ENCODE data around the gene UTP25.
"Not testable (repeated sequence)": the region's sequence is repeated elsewhere in the genome, so short reads cannot be mapped to it uniquely, and the experiment has no call there.

Gene UTP25, protein sequence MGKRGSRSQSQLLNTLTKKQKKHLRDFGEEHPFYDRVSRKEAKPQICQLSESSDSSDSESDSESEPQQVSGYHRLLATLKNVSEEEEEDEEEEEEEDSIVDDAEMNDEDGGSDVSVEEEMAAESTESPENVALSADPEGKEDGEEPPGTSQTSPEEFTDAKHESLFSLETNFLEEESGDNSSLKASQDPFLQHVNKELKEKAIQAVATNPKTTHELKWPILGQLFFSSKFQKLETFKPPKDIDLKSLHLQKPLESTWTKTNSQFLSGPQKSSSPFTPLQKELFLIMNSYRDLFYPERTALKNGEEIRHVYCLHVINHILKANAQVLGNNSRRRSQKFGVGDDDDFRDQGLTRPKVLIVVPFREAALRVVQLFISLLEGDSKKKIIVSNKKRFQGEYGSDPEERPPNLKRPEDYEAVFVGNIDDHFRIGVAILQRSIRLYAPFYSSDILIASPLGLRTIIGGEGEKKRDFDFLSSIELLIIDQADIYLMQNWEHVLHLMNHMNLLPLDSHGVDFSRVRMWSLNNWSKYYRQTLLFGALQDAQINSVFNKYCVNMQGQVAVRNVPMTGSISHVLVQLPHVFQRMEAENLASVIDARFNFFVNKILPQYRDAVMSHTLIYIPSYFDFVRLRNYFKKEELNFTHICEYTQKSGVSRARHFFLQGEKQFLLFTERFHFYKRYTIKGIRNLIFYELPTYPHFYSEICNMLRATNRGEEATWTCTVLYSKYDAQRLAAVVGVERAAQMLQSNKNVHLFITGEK

DNA sequence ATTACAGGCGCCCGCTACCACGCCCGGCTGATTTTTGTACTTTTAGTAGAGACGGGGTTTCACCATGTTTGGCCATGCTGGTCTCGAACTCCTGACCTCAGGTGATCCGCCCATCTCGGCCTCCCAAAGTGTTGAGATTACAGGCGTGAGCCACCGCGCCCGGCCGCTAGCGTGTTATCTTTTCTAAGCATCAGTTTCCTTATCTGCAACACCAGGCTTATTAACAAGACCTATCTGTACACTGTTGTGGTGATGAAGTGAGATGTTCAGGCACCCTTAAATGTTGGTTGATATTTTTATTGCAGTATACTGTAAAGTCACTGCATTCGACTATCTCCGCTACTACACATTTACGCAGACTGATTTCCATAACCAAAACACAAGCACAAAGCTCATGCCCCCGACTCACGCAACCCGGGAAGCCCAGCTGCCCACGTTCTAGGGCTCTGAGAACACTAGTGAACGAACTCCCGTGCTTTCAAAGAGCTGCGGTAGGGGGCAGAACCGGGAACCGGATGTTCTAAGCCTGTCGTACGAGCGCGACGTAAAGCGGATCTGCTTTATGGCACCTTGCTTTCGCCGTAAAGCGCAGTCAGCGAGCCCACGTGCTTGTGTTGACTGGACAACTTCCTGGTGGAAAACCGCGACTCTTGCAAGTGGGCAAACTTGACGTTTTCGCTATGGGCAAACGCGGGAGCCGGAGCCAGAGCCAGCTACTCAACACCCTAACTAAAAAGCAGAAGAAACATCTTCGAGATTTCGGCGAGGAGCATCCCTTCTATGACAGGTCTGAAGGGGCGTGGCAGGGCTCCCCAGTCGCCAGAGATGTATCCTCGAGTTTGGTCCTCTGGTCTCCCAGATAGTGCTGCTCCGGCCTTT lies at the start of gene UTP25:
TSS of gene UTP25 (plus strand) at position 589 of the 879 bp plus-strand sequence. CDS start at position 681, 92 bp downstream.
- peak; percentile 98 for DNase-seq

DNA sequence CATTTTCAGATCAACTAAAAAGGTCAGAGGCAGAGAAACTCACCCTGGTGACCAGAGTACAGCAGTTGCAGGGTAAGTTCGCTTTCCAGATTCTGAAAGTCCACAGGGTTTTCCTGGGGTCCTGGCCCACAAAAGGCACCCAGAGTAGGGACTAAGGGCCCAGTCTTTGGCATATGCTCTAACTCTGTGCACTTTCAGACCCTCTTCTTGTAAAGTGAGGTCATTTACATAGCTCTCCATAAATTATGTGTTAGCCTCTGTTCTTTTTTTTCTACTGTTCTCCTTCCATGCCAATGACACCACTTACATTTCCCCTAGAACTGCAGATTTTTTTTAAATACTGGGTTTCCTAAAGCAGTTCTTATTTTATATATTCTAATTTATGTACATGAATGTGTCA lies 49.7 kb upstream of the UTP25 start:
- DNase-seq, result no peak

DNA sequence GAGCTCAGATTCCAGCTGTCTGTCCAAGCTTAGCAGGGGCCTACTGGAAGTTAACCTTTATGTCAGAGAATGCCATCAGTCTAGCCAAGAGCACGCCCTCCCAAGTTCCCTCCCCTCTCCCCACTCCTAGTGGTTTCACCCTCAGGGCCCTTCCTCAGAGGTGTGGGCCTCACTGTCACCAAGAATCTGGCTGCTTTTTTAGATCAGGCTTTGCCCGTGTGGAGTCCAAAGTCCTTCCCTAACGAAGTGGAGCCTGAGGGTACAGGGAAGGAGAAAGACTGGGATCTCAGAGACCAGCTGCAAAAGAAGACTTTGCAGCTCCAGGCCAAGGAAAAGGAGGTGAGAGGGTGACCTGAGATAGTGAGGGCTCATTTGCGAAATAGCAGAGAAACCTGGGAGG lies 47.5 kb upstream of the UTP25 start:
- no peak for DNase-seq

DNA sequence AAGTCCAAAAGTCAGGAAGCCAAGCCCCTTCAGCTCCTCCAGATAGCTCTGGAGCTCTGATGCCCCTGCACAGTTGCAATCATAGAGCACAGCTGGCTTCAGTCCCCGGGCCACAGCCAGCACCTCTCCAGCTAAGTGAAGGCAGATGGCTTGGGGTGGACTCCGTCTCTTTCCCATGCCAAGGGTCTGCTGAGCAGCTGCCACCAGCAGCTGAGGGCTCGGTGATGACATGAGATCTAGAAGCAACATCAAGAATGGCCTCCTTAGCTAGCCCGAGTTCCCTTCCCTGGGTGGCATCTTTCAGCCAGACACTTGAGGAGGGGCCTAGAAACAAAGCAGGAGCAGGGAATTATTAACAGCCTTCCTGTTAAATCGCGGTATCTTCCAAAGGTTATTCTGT lies 44.4 kb upstream of the UTP25 start:
- no peak for DNase-seq

DNA sequence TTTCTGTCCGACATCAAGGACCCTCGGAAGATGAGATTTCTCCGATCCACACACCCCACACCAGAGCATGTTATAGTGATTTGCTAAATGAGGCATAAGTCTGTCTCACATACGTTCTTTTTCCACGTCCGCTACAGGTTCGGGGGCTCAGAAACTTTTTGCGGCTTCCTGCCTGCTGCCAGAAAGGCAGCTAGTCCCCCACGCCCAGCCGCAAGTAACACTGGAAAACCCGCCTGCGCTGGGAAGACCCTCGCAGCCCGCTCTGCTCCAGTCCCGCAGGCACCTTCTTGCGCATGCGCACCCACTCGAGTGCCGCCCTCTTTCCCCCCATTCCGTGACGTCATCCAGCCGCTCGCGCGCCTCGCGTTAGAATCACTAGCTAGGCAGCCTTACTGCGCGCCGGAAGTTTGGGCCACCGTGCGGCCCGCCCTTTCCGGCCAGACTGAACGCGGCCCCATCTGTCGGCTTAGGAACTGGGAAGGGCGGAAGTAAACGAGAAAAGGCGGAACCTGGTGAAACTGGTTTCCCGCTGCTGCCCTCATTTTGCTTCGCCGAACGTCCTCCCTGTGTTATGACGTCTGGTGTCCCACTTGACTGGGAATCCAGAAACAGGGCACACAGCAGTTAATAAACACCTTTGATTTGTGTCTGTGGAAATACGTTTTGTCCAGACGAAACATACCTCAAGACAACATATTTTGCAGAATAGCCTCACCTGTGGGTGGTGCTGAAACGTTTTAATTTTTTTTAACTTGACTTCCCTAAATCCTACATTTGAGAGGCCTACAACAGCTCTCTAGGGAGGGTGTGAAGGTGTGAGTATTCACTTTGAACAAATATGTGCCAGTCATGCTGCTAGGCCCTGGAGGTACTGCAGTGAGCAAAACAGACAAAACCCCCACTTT lies 43.3 kb upstream of the UTP25 start, which contains the start of gene C1orf74:
TSS of gene C1orf74 (minus strand) at position 295 of the 905 bp plus-strand sequence. CDS start 925 bp downstream, outside the sequence.
- DNase-seq, result peak; percentile 99

DNA sequence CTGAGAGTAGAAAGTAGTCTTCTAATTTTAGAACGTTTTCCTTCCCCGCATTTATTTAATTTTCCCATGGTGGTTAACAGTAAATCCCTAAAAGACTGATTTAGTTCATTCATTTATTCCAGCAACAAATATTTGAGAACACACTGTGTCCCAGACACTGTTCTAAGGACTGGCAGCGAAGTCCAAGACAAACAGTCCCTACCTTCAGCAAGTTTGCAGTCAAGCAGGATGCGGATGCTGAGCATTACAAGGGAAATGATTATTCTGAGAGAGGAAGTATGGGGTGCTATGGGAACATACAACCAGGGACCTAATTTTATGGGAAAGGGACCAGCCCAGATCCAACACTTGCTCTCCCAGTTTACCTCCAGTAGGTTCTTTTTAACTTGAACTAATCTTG lies 42.2 kb upstream of the UTP25 start:
- no peak for DNase-seq

DNA sequence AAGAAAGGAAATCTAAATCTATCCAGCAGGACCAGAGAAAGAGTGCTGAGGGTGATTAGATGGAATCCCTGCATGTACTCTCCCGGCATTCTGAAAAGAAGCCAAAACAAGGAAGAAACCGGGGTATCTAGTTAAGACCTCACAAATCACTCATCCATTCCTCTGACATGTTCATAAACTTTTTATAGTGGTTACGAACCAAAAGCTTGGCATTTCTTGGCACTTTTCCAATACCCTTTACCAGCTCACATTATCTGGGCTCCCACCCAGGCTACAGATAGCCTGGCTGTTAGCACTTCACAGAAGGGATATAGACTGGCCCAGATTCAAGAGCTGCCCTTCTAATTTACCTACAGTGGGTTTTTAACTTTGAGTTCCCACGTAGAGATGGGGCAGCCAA lies 41.6 kb upstream of the UTP25 start:
- DNase-seq, result peak; percentile 90

DNA sequence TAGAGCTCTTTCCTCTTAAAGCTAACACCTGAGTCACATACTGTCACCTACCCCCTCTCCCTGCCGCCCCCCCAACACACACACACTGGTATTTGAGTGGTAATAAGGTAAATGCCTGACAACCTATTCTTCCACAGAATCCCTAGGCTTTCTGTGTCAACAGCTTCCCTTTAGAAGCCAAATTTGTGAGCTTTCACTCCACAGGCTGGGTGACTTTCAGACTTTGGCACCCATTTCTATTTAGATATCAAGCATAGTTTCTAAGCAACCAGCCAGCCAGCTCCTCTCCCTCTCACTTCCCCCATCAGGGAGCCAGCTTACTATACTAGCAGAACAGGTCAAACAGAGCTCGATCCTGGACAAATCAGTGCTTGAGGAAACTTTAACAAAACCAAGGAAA lies 40.2 kb upstream of the UTP25 start:
- DNase-seq, result no peak

DNA sequence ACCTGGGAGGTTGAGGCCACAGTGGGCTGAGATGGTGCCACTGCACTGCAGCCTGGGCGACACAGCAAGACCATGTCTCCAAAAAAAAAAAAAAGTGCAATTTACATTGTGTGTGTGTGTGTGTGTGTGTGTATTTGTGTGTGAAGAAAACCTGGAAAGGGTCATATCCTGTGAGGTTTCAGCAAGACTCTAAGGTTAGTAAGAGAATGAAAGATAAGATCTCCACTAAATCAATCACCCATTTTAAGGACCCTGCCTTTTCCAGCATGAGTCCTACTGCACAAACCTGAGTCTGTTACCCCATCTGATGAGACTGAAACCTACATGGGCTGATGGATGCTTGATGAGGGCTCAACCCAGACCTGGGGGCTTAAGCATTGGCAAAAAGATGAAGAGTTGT lies 38.5 kb upstream of the UTP25 start:
- no peak for DNase-seq

DNA sequence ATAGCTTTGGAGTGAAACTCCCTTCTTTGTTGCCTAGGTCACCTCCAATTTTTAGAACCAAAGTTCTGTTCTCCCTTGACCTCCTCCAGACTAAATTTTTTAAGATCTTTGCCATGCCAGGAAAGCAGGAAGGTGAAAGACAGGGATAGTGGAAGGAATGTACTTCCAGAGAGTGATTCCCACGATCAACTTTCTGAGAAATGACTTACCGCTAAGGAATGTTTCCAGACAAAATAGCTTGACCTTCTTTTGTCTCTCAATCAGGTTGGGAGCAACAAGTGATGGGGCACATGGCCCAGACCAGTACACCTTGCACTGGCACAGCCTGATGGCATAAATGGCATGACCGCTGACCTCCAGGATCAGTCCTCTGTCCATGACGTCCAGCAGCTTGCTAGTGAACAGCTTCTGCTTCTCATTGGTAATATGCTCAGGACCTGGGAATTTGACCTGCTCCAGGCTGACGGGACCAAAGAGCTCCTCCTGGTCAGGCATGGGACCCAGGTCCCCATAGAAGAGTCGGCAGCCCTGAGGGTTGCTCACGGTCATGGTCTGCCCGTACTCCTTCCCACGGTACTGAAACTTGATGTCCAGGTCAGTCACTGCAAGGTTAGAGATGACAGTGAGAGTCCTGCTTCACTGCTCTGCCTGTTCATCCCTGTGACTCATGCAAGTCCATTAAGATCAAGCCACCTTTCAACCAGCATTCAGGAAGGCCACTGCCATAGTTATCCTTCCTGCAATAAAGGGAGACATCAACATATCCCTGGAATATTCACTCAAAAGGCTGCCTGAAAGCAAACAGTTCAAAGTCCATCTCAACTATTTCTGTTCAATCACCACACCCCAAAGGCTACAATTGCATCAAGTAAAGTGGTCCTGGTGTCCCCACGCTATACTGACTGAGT lies 37.2 kb upstream of the UTP25 start:
- no peak for DNase-seq

DNA sequence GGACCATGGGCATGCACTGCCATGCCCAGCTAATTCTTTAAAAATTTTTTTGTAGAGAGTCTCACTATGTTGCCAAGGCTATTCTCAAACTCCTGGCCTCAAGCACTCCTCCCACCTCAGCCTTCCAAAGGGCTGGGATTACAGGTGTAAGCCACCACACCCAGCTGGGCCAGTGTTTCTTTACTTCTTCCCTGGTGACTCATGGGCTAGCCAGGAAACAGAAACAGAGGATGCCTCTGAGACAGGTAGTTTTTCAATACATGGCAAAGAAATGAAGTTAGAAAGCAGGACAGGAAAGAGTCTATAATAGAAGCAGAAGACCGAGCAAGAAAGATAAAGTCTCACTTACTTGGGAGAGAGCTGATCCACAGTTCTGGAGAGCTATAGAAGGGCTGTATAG lies 35.9 kb upstream of the UTP25 start:
- DNase-seq, result no peak

DNA sequence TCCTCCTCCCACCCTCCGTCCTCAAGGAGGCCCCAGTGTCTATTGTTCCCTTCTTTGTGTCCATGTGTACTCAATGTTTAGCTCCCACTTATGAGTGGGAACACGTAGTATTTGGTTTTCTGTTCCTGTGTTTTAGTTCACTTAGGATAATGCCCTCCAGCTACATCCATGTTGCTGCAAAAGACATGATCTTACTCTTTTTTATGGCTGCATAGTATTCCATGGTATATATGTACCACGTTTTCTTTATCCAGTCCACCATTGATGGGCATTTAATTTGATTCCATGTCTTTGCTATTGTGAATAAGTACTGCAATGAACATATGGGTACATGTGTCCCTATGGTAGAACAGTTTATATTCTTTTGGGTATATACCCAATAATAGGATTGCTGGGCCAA lies 34.1 kb upstream of the UTP25 start:
- DNase-seq, result not testable (repeated sequence)

DNA sequence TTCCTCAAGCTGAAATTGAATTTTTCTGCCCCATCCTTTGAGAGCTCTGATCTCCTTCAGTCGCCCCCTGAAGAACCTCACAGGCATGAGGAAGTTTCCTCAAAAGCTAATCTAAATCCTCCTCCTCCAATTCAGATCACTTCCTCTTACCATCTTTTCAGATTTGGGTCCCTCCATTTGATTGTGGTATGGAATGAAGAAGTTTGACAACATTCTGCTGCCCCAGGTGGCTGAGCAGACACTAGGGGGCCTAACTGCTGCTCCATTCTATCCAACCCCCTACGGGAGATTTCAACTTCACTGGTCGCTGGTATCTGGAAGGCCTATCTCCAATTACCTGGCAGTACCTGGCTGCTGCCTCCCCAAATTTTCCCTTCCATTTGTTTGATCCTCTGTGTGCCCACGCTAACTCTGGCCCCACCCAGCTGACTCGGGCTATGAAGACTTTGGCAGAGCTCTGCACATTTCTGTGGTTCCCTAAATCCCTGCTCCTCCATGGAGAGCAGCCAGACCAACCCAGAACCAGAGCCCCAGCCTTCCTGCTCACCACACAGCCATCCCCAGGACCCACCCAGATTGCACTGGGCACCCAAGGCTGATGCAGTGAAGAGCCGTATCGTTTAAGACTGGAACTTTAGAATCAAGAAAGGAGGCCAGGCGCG lies 29.7 kb upstream of the UTP25 start:
- DNase-seq, result peak; percentile 45

DNA sequence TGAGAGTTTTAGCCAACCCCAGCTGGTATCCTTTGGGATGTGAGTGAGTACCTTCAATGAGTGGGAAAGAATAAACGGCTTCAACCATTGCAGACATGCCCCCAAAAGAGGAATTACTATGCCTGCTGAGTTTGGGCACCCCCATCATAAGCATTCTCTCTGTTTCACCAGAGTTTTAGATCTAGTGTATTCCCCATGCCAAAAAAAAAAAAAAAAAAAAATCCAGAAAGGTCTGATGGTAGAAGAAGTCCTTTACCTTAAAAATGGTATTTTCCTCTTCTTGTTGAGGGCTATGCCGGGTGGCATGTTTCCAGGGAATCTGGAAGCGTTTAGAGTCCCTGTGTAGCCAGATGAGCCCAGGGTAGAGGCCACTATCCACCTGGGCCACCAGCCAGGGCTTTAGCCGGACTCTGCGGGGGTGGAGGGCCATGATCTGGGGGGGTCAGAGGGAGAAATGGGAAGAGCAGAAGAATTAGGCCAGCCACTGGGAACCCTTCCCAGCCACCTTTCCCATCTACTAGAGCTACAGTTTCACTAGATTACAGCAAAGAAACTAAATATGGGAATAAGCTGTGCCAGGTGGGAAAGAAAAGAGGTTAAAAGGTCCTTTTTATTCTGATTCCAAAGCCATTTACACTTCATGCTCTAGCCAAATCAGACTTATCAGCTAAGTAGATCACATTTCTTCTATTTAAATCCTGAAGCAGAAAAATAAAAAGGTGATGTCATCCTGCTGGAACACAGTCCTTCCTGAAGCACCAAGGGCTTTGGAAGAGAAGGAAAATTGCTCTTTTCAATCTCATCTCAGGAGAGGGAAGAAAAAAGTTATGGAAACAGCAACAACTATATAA lies 26.6 kb upstream of the UTP25 start:
- DNase-seq, result no peak

DNA sequence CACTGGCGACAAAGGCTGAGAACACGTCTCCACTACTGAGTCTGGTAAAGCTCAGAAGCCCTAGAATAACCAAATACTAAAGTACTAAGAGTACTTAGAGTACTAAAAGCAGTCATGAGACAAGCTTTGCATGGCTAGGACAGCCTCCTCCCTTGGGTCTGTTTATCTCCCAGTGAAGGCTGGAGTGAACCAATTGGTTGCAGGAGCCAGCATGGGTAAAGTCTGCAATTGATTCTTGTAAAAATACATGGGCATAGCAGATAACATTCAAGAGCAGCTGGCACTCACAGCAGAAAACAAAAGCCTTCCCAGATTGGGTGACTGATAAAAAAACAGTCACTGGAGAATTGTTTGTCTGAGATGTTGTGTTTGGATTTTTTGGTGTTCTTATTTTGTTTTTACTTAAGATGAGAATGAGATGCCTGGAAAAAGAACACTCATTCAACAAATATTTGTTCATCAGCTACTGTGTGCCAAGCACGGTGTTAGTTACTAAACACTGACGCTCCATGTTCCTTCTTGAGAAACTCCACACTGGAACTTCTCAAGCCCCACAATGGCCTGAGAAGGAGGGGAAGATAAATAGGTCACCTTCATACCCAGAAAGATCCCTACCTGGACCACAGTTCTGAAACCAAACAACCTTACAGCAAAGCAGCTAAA lies 25.5 kb upstream of the UTP25 start:
- peak; percentile 96 for DNase-seq

DNA sequence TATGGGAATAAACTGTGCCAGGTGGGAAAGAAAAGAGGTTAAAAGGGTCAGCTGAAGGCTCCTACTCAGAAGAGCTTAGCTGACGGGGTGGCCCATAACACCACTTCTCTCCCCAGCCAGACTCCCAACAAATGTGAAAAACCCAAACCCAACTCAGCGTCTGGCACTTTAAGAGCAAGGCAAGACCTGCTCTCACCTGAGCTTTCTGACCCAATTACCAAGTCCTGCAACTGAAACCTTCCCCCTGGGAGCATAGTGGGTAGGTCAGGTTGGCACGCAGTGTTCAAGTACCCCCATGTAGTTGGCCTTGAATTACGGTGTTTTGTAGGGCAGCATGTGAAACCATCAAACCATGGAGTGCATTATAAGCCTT lies 25.0 kb upstream of the UTP25 start:
- no peak for DNase-seq

DNA sequence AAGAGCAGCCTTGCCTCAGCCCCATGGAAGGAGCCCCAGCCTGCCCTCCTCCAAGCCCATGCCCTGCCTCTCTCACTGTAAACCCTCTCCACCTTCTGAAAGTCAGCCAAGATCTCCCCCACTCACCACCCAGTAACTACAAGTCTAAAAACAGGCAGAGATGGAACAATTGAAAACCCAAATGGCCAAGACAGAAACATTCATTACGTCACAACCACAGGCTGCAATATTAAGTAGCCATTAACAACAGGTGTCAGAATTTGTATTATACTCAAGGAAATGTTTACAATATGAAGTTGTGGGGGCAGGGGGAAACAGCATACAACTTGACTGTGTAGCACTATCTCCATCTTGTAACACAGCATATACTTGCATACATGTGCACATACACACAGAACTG lies 24.2 kb upstream of the UTP25 start:
- no peak for DNase-seq

DNA sequence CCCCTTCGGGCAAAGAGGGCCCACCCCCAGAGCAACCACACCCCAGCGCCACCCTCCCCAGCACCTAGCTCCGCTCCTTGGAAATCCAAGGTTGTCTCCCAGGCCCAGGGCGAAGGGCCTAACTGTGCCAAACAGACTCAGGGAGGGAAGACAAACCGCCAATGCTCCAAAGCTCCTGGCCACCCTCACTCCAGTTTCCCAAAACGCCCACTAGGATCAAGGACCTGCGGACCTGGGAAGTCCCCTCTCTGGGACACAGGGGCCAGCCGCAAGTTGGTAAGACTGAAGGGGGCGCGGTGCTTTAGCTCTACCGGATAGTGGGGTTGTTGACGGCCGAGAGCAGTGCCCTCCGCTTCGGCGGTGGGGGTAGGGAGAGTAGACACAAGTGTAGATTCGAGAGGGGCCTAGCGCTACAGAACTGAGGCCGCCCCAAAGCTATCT lies 22.4 kb upstream of the UTP25 start:
- DNase-seq, result no peak

Measured in hematopoietic multipotent progenitor cell treated with erythropoietin and hydrocortisone succinate and interleukin-3 and kit ligand, for 6 days (in vitro differentiated cells).